GM23338 (cell line): ENCODE measurements around the gene ABCC10.

Experiments used
- CTCF ChIP-seq, 2 experiments: fragments of 200-600 bp in 1 of 2; sonication (generic) in 1 of 2; conservative IDR thresholded peaks; 2 replicates each; pipeline versions ENCODE4 v1.5.1 to v1.6.1; 2016 to 2017; ENCODE audit warnings: antibody characterized with exemption in 2 of 2, low read depth in 2 of 2, mild to moderate bottlenecking in 2 of 2, moderate library complexity in 1 of 2
- EZH2 ChIP-seq: fragments of 200-600 bp; sonication (generic); IDR thresholded peaks from one replicate; pipeline ENCODE4 v1.8.0; 2017; ENCODE audit warnings: antibody characterized with exemption, mild to moderate bottlenecking, low read depth; ENCODE audit not compliant: unreplicated experiment
- EZH2phosphoT487 ChIP-seq: fragments of 200-600 bp; sonication (generic); IDR thresholded peaks from one replicate; pipeline ENCODE4 v1.8.1; 2018; ENCODE audit warnings: antibody characterized with exemption; ENCODE audit not compliant: unreplicated experiment
- NANOG ChIP-seq: IDR thresholded peaks from 2 replicates; pipeline ENCODE4 v1.6.1; 2016; ENCODE audit warnings: antibody characterized with exemption, borderline replicate concordance
- POLR2AphosphoS5 ChIP-seq: IDR thresholded peaks from 2 replicates; pipeline ENCODE4 v1.6.1; 2016; ENCODE audit warnings: antibody characterized with exemption, low read depth
- REST ChIP-seq: IDR thresholded peaks from one replicate; pipeline ENCODE4 v1.6.1; 2018; ENCODE audit warnings: antibody characterized with exemption; ENCODE audit not compliant: unreplicated experiment

GRCh38 chr6:43453831-43454230, 26.5 kb downstream of the ABCC10 start:
- TF ChIP-seq CTCF (conservative IDR thresholded peaks at IDR 0.05; ENCODE audit: low read depth in 2 of 2) (no peak), EZH2 (no peak), REST (no peak), POLR2AphosphoS5 (no peak), EZH2phosphoT487 (no peak), NANOG (no peak)
